K562 (cell line): ENCODE measurements around the gene PTPN11. TPM values are rescaled to one million over a fixed set of nuclear protein-coding genes. Genes with fewer than 3 reads are reported as not detected.

Experiments used
- CREB3L1 ChIP-seq: fragments of 450-650 bp; IDR thresholded peaks from 2 replicates; pipeline ENCODE4 v1.6.1; 2014; ENCODE audit warnings: low read depth, mild to moderate bottlenecking, moderate library complexity, borderline replicate concordance
- PCBP1 ChIP-seq: fragments of 200-400 bp; formaldehyde crosslinking; IDR thresholded peaks from 2 replicates; pipeline ENCODE4 v1.6.1; 2018; ENCODE audit warnings: mild to moderate bottlenecking, low read depth, low read length; ENCODE audit not compliant: poor library complexity, severe bottlenecking
- RBM17 ChIP-seq: fragments of 200-400 bp; formaldehyde crosslinking; IDR thresholded peaks from 2 replicates; pipeline ENCODE4 v1.6.1; 2017; ENCODE audit warnings: low read depth, mild to moderate bottlenecking, low read length, borderline replicate concordance
- SLC30A9 ChIP-seq: fragments of 250-450 bp; sonication (Bioruptor Pico); IDR thresholded peaks from 2 replicates; pipeline ENCODE4 v1.8.0; 2022; ENCODE audit warnings: mild to moderate bottlenecking, moderate library complexity
- ZBTB40 ChIP-seq, 2 experiments: fragments of 450-650 bp in 1 of 2; sonication (generic) in 1 of 2; formaldehyde crosslinking in 1 of 2; IDR thresholded peaks; 2 replicates each; pipeline versions ENCODE4 v1.7.1 to v1.9.0; 2016 to 2022; ENCODE audit warnings: inconsistent platforms in 1 of 2, mild to moderate bottlenecking in 1 of 2, missing genetic modification reagents in 1 of 2
- ZFP91 ChIP-seq: sonication (generic); formaldehyde crosslinking; IDR thresholded peaks from 2 replicates; pipeline ENCODE4 v1.8.0; 2022; ENCODE audit warnings: mild to moderate bottlenecking, missing genetic modification reagents
- ZKSCAN8 ChIP-seq: fragments of 200-800 bp; sonication (Bioruptor generic); IDR thresholded peaks from 2 replicates; pipeline ENCODE4 v1.6.1; 2016; ENCODE audit warnings: missing genetic modification characterization, missing compliant biosample characterization
- ZNF449 ChIP-seq: fragments of 250-450 bp; sonication (Bioruptor Pico); IDR thresholded peaks from 2 replicates; pipeline ENCODE4 v1.8.0; 2022; ENCODE audit warnings: moderate library complexity, mild to moderate bottlenecking, inconsistent platforms
- ZSCAN32 ChIP-seq: fragments of 450-650 bp; formaldehyde crosslinking; IDR thresholded peaks from 2 replicates; pipeline ENCODE4 v1.4.0; 2020; ENCODE audit warnings: mild to moderate bottlenecking, moderate library complexity
- polyA plus RNA-seq, 8 experiments: library from polyadenylated mRNA; depleted of rRNA in 4 of 8; stranded (reverse) in 5 of 8; unstranded in 3 of 8; fragments of >200 nt; fragmentation: Nextera tagmentation in 2 of 8; fragmentation: Illumina TruSeq in 1 of 8; extraction: Ambion mirVana in 2 of 8; extraction: Trizol in 1 of 8; gene quantifications; 2 replicates each; pipeline versions ENCODE4 v1.2.1 to v1.2.3, GENCODE V29; 2011 to 2014; ENCODE audit warnings: inconsistent platforms in 1 of 8, missing spikeins in 1 of 8
- total RNA-seq, 7 experiments: library from RNA; depleted of rRNA in 6 of 7; stranded (reverse); fragments of >200 nt in 6 of 7; fragmentation: Illumina TruSeq in 2 of 7; extraction: Trizol in 2 of 7; gene quantifications; 2 replicates each; pipeline versions ENCODE4 v1.2.1 to v1.2.3, GENCODE V29; 2011 to 2021; ENCODE audit warnings: low replicate concordance in 1 of 7

Gene PTPN11
- total and polyA plus RNA-seq, 9 of the 15 experiments (the other 6 are each of a cell fraction or from before 2014, with no cell fraction given), result 22.5 to 126 (median 79.7) TPM

- TF ChIP-seq ZNF449 (CRISPR knock-in tag) (no peak), PCBP1 (no peak), ZKSCAN8 (no peak), ZSCAN32 (no peak), ZFP91 (CRISPR knock-in tag) (no peak), CREB3L1 (no peak), RBM17 (no peak), SLC30A9 (CRISPR knock-in tag) (no peak), ZBTB40 (IDR thresholded peaks at IDR 0.05) (no peak), ZBTB40 (CRISPR knock-in tag; IDR thresholded peaks at IDR 0.05) (no peak)
These were observed 37.3 kb upstream of the PTPN11 start (continued) for GRCh38 chr12:112381406-112381882.
